Left ventricle myocardium inferior (tissue), 1 donor: ENCODE results near the gene ADSS1. TPM values are rescaled to one million over a fixed set of nuclear protein-coding genes. Genes with fewer than 3 reads are reported as not detected.

ENCODE experiments used
- DNase-seq: peaks from one replicate; pipeline ENCODE4 v3.0.0-alpha.2; 2020
- H3K27ac ChIP-seq: fragments of 200-600 bp; replicated peaks from 2 replicates; pipeline ENCODE4 v1.8.0; 2021
- H3K27me3 ChIP-seq: fragments of 200-600 bp; 2 replicates; pipeline ENCODE4 v1.8.0; 2021; ENCODE audit warnings: low read depth
- H3K36me3 ChIP-seq: fragments of 200-600 bp; 2 replicates; pipeline ENCODE4 v1.8.0; 2021
- H3K4me1 ChIP-seq: fragments of 200-600 bp; 2 replicates; pipeline ENCODE4 v1.8.0; 2021
- H3K4me3 ChIP-seq: fragments of 200-600 bp; 2 replicates; pipeline ENCODE4 v1.8.0; 2021; ENCODE audit warnings: mild to moderate bottlenecking, moderate library complexity
- H3K9me3 ChIP-seq: fragments of 200-600 bp; replicated peaks from 2 replicates; pipeline ENCODE4 v1.8.0; 2021
- intact Hi-C: fragments of 100-400 bp; cut with micrococcal nuclease; formaldehyde crosslinking; loops from one replicate; pipeline ENCODE4 v1.11.0; 2022
- total RNA-seq: library from RNA; stranded (reverse); fragmentation: NEBNext Ultra II Directional; extraction: Animal tissue kit (Norgen Biotek cat#: 25700); gene quantifications from one replicate; pipeline ENCODE4 v1.2.1, GENCODE V29; 2021
- TF ChIP-seq, protein P1 (sequence below): fragments of 200-600 bp; IDR thresholded peaks from 2 replicates; pipeline ENCODE4 v1.8.0; 2021; ENCODE audit warnings: antibody characterized with exemption, mild to moderate bottlenecking, borderline replicate concordance
- donor health status: DM: no; HTN: yes; CAD: no; lungs with severe emphysema.

Gene ADSS1
- total RNA-seq, 1 donor from 2014 or later: 218 TPM

DNA sequence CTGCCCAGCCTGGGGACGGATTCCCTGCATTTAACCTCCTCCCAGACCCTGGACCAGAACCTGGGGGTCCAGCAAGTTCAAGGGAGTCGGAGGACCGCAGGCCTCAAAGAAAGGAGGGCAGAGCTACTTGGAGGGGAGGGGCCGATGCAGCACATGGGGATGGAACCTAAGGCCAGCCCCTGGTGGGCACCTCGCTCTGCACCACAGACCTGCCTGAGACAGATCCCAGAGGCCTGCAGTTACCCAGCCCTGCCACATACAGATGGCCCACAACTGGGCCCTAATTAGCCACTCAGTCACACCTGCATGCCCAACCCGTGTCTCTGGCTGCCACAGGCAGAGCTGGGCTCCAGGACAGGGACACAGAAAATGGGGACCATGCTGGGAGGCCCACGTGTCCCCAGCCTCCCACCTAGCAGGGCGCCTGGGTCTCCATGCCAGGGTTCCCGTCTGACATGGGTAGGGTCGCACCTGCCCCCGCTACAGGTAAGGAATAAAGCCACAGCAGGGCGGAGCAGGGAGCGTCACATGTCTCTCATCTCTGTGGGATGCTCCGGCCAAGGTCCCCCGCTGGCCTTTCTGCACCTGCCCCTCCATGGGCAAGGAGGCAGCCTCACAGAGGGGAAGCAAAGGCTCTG is 54.8 kb downstream of the ADSS1 start:
- no peak for DNase-seq
- Histone ChIP-seq H3K27ac (no peak overlapping the region), H3K36me3 (peaks cover 45% of the 10 kb centered on the region), H3K4me3 (no peak overlapping the region), H3K27me3 (no peaks in the 10 kb centered on the region), H3K9me3 (no peaks in the 10 kb centered on the region), H3K4me1 (no peaks in the 10 kb centered on the region)
- TF ChIP-seq, protein P1, sequence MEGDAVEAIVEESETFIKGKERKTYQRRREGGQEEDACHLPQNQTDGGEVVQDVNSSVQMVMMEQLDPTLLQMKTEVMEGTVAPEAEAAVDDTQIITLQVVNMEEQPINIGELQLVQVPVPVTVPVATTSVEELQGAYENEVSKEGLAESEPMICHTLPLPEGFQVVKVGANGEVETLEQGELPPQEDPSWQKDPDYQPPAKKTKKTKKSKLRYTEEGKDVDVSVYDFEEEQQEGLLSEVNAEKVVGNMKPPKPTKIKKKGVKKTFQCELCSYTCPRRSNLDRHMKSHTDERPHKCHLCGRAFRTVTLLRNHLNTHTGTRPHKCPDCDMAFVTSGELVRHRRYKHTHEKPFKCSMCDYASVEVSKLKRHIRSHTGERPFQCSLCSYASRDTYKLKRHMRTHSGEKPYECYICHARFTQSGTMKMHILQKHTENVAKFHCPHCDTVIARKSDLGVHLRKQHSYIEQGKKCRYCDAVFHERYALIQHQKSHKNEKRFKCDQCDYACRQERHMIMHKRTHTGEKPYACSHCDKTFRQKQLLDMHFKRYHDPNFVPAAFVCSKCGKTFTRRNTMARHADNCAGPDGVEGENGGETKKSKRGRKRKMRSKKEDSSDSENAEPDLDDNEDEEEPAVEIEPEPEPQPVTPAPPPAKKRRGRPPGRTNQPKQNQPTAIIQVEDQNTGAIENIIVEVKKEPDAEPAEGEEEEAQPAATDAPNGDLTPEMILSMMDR: no peak
- intact Hi-C loops: no loop called here

DNA sequence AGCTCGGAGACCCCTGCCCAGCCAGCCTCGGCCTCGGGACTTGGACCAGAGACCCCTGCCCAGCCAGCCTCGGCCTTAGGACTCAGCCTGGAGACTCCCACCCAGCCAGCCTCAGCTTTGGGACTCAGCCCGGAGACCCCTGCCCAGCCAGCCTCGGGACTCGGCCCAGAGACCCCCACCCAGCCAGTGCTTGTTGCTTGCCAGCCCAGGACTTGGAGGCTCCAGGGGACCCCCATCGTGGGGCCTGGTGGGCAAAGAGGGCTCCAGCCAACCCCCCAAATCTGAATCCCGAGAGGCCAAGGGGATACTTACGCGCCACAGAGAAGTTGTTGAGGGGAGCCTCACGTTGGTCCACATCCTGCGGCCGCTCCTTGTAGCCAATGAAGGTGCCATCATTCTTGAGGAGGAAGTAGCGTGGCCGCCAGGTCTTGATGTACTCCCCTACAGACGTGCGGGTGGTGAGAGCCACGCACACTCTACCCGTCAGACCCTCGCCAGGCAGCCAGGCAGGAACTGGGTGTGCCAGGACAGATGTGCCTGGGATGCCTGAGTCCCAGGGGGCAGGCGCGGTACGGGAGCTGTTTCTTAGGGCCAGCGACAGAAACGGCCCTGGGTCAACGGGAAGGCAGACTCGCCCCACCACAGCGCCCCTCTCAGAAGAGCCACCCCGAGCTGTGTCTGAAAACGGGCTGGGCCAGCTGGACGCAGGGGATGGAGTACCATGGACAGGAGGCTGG is 55.9 kb downstream of the ADSS1 start:
- intact Hi-C loops: no loop called here
- Histone ChIP-seq H3K36me3 (peaks cover 39% of the 10 kb centered on the region), H3K4me1 (peaks cover 3% of the 10 kb centered on the region), H3K9me3 (no peaks in the 10 kb centered on the region), H3K4me3 (no peak overlapping the region), H3K27me3 (no peaks in the 10 kb centered on the region), H3K27ac (no peak overlapping the region)
- DNase-seq: no peak
- TF ChIP-seq, protein P1: no peak

DNA sequence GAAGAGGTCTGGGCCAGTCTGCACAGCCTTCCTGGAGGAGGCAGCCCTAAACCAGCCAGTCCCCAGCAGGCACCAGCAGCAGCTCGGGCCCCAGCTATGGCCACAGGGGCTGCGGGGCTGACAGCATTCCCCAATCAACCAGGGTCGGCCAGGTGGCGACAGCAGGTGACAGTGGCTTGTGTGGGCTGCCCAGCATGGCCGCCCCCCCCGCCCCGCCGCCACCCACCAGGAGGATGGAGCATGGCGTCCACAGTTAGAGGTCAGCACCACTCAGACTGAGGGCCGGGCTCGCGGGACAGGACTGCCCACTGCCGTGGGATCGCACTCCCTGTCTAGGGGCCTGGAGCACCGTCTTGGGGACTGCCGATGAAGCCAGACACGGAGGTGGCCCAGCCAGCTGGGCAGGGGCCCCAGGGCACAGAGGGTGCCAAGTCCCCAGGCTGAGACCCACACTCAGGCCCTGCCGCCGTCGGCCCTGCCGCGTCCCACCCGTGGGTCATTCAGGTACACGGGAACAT is 56.5 kb downstream of the ADSS1 start:
- peaks cover 33% of the 10 kb centered on the region for H3K36me3 ChIP-seq
- no peak overlapping the region for H3K4me3 ChIP-seq
- DNase-seq: no peak
- TF ChIP-seq, protein P1: no peak
- no peaks in the 10 kb centered on the region for H3K27me3 ChIP-seq
- intact Hi-C loops: no loop called here
- peaks cover 9% of the 10 kb centered on the region for H3K4me1 ChIP-seq
- no peaks in the 10 kb centered on the region for H3K9me3 ChIP-seq
- H3K27ac ChIP-seq: no peak overlapping the region

- intact Hi-C loops: no loop called here
- H3K27me3 ChIP-seq: no peaks in the 10 kb centered on the region
- TF ChIP-seq, protein P1: no peak
- peaks cover 29% of the 10 kb centered on the region for H3K36me3 ChIP-seq
- no peak for DNase-seq
- H3K27ac ChIP-seq: no peak overlapping the region
- no peak overlapping the region for H3K4me3 ChIP-seq
- no peaks in the 10 kb centered on the region for H3K9me3 ChIP-seq
- peaks cover 16% of the 10 kb centered on the region for H3K4me1 ChIP-seq
Measured at GRCh38 chr14:104781271-104782077, 57.4 kb downstream of the ADSS1 start.

DNA sequence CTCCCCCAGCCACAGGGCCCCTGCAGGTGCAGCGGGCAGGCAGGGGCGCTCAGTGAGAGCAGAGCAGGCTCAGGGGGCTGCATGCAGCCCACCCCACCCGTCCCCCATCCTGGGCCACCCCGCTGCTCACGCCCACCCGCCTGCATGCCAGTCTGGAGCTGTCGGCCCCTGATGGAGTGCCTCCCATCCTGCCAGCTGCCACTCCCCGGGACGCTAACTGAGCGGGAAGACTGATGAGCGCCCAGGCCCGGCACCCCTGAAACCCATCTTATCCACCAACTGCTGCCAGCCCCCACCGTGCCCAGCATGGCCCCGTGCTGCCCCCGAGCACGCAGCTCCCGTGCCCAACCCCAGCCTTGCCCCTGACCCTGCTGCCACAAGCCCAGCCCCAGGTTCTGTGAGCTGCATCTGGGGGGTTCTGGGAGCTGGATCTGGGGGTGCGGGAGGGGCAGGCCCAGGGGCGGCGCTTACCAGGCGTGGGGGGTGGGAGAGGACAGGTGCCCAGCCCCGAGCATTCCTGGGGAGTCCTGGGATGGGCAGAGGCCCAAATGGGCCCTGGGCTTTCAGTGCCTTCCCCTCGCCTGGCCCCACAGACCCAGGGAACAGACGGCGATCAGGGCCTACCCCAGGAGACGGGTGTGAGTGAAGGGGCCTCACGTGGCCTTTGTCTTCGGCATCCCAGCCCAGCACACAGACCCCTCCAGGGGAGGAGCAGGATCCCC is 58.2 kb downstream of the ADSS1 start:
- no peak overlapping the region for H3K4me3 ChIP-seq
- H3K27ac ChIP-seq: no peak overlapping the region
- H3K9me3 ChIP-seq: no peaks in the 10 kb centered on the region
- no peak for DNase-seq
- no peaks in the 10 kb centered on the region for H3K27me3 ChIP-seq
- TF ChIP-seq, protein P1: no peak
- H3K4me1 ChIP-seq: peaks cover 23% of the 10 kb centered on the region
- intact Hi-C loops: no loop called here
- H3K36me3 ChIP-seq: peaks cover 24% of the 10 kb centered on the region
